H1 (cell line): ENCODE results near the gene CAPZB.

ENCODE experiments used
- CHD2 ChIP-seq: IDR thresholded peaks from 2 replicates; pipeline ENCODE4 v1.6.1; 2012; ENCODE audit warnings: low read length, improper control_type of control experiment
- CHD7 ChIP-seq: fragments of 300-600 bp; sonication (generic); IDR thresholded peaks from 2 replicates; pipeline ENCODE4 v1.7.1; 2012; ENCODE audit warnings: low read length, moderate library complexity, mild to moderate bottlenecking, inconsistent platforms; ENCODE audit not compliant: insufficient replicate concordance
- EP300 ChIP-seq, 2 experiments: IDR thresholded peaks; 1 replicate in 1 of 2; 2 replicates in 1 of 2; pipeline ENCODE4 v1.6.1; 2011 to 2012; ENCODE audit warnings: low read depth in 2 of 2, low read length in 2 of 2, mild to moderate bottlenecking in 2 of 2, borderline replicate concordance in 1 of 2, inconsistent platforms in 1 of 2, moderate library complexity in 1 of 2
- EZH2 ChIP-seq: fragments of 200-600 bp; sonication (generic); IDR thresholded peaks from 2 replicates; pipeline ENCODE4 v1.7.1; 2012; ENCODE audit warnings: low read depth, mild to moderate bottlenecking, moderate library complexity, low read length, inconsistent platforms; ENCODE audit not compliant: severe bottlenecking
- HDAC6 ChIP-seq: IDR thresholded peaks from one replicate; pipeline ENCODE4 v1.7.1; 2012; ENCODE audit warnings: low read depth, mild to moderate bottlenecking, inconsistent platforms, low read length, moderate library complexity
- KDM5A ChIP-seq: fragments of 200-600 bp; IDR thresholded peaks from 2 replicates; pipeline ENCODE4 v1.7.1; 2012; ENCODE audit warnings: mild to moderate bottlenecking, low read length, inconsistent platforms, mixed read lengths
- POLR2A ChIP-seq, 2 experiments: IDR thresholded peaks; 1 replicate in 1 of 2; 2 replicates in 1 of 2; pipeline ENCODE4 v1.6.1; 2011; ENCODE audit warnings: low read depth in 2 of 2, low read length in 2 of 2, mild to moderate bottlenecking in 2 of 2; ENCODE audit errors: control extremely low read depth in 1 of 2
- RNF2 ChIP-seq: fragments of 200-900, 300-1000 bp; sonication (generic); IDR thresholded peaks from 2 replicates; pipeline ENCODE4 v1.7.1; 2016; ENCODE audit warnings: borderline replicate concordance, low read depth, mild to moderate bottlenecking, antibody characterized with exemption, low read length; ENCODE audit not compliant: poor library complexity, severe bottlenecking; ENCODE audit errors: missing control alignments
- SIN3A ChIP-seq, 2 experiments: IDR thresholded peaks in 1 of 2; conservative IDR thresholded peaks in 1 of 2; 2 replicates each; pipeline ENCODE4 v1.6.1; 2011 to 2012; ENCODE audit warnings: low read length in 2 of 2, improper control_type of control experiment in 1 of 2, low read depth in 1 of 2, mild to moderate bottlenecking in 1 of 2
- TAF1 ChIP-seq: IDR thresholded peaks from 2 replicates; pipeline ENCODE4 v1.6.1; 2011; ENCODE audit warnings: mild to moderate bottlenecking, low read depth, low read length
- USF2 ChIP-seq: IDR thresholded peaks from 2 replicates; pipeline ENCODE4 v1.6.1; 2011; ENCODE audit warnings: low read length, improper control_type of control experiment
- YY1 ChIP-seq: IDR thresholded peaks from 2 replicates; pipeline ENCODE4 v1.6.1; 2011; ENCODE audit warnings: low read depth, mild to moderate bottlenecking, low read length
- TF ChIP-seq, protein P1 (sequence below), 3 experiments: IDR thresholded peaks; 1 replicate in 2 of 3; 2 replicates in 1 of 3; pipeline versions ENCODE4 v1.5.1 to v1.6.1; 2011; ENCODE audit warnings: low read length in 3 of 3, mild to moderate bottlenecking in 3 of 3, inconsistent platforms in 2 of 3, low read depth in 1 of 3, moderate library complexity in 1 of 3; ENCODE audit not compliant: insufficient read depth in 1 of 3; ENCODE audit errors: control extremely low read depth in 1 of 3

DNA sequence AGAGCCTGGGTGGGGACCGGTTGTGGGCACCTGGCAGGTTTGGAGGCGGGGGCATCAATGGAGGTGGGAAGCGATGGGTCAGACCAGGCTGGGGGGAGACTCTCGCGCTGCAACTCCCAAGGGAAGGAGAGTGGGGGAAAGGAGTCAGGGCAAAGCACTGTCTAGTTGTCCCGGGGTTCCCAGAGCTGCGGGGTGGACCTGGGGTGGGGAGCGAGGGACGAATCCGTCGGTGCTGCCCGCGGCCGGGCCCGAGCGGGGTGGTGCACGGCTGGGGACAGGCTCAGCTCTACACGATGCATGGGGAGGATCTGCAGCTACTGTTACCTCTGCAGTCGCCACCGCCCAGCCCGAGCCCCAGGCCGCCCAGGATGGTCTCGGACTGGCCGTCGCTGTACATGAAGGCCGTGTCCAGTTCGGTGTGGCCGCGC is 173.8 kb downstream of the CAPZB start:
- TF ChIP-seq KDM5A (no peak), POLR2A (IDR thresholded peaks at IDR 0.05; ENCODE audit: control extremely low read depth in 1 of 2, low read depth in 2 of 2, low read length in 2 of 2) (no peak), RNF2 (no peak), USF2 (no peak), CHD2 (no peak), EP300 (IDR thresholded peaks at IDR 0.05; ENCODE audit: borderline replicate concordance in 1 of 2, low read depth in 2 of 2, low read length in 2 of 2) (no peak), TAF1 (no peak), CHD7 (no peak), YY1 (no peak), SIN3A (conservative IDR thresholded peaks at IDR 0.05 in 1 of 2, IDR thresholded peaks at IDR 0.05 in 1 of 2; ENCODE audit: low read depth in 1 of 2, low read length in 2 of 2) (0 out of 4 replicates have a peak, but pooled peaks of 1 of the 2 experiments have one; percentile 8), HDAC6 (no peak), EZH2 (no peak)
- TF ChIP-seq, protein P1, sequence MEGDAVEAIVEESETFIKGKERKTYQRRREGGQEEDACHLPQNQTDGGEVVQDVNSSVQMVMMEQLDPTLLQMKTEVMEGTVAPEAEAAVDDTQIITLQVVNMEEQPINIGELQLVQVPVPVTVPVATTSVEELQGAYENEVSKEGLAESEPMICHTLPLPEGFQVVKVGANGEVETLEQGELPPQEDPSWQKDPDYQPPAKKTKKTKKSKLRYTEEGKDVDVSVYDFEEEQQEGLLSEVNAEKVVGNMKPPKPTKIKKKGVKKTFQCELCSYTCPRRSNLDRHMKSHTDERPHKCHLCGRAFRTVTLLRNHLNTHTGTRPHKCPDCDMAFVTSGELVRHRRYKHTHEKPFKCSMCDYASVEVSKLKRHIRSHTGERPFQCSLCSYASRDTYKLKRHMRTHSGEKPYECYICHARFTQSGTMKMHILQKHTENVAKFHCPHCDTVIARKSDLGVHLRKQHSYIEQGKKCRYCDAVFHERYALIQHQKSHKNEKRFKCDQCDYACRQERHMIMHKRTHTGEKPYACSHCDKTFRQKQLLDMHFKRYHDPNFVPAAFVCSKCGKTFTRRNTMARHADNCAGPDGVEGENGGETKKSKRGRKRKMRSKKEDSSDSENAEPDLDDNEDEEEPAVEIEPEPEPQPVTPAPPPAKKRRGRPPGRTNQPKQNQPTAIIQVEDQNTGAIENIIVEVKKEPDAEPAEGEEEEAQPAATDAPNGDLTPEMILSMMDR (IDR thresholded peaks at IDR 0.05; ENCODE audit: control extremely low read depth in 1 of 3, insufficient read depth in 1 of 3, low read depth in 1 of 3, low read length in 3 of 3): no peak
